ENCODE results near the gene ZNF81.

GRCh38 chrX:47902161-47902560, 65.5 kb downstream of the ZNF81 start:
- TF ChIP-seq CTCF (IDR thresholded peaks at IDR 0.05; ENCODE audit: low read depth, low read length, missing input control) (no peak), RAD21 (IDR thresholded peaks at IDR 0.05) (no peak), JUND (IDR thresholded peaks at IDR 0.05) (no peak), TAF1 (conservative IDR thresholded peaks at IDR 0.05) (no peak), YY1 (IDR thresholded peaks at IDR 0.05) (no peak), HNF4G (IDR thresholded peaks at IDR 0.05) (no peak), GABPA (IDR thresholded peaks at IDR 0.05 in 1 of 2, conservative IDR thresholded peaks at IDR 0.05 in 1 of 2) (no peak), REST (IDR thresholded peaks at IDR 0.05) (no peak), ZBTB33 (IDR thresholded peaks at IDR 0.05) (no peak), SP1 (IDR thresholded peaks at IDR 0.05) (no peak), MAX (IDR thresholded peaks at IDR 0.05) (no peak), FOXA1 (IDR thresholded peaks at IDR 0.05) (no peak), RXRA (IDR thresholded peaks at IDR 0.05) (no peak), ATF3 (IDR thresholded peaks at IDR 0.05) (no peak)
